Activated T-cell treated with anti-CD3 and anti-CD28 coated beads, Interleukin-2, amount 50 U/mL, for 48 hours (primary cell): ENCODE results near the gene PLIN4.

Experiments
- DNase-seq, 2 experiments: peaks; one replicate each; pipeline ENCODE4 v3.0.0-alpha.2; 2020

PLIN4 gene

GRCh38 chr19:4488496-4488895, 29.8 kb downstream of the PLIN4 start:
- DNase-seq: no peak

DNA sequence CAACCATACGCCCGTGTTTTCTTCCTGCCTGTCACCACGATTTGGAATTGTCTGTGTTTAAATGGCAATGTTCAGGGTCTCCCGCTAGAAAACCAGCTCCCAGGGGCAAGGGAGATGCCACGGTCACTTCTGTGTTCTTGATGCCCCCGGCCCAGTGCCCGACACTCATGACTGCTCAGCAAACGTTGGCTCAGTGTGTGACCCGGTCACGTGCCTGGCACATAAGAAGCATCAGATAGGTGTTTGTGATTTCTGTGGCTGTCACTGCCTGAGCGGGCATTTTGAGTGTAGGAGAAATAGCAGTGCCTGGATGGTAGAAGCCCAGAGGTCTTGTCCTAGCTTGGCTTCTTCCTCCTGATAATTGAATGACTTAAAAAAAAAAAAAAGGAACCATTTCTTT, 30.7 kb downstream of the PLIN4 start:
- DNase-seq: no peak

GRCh38 chr19:4483385-4483784, 34.9 kb downstream of the PLIN4 start:
- no peak for DNase-seq

DNA sequence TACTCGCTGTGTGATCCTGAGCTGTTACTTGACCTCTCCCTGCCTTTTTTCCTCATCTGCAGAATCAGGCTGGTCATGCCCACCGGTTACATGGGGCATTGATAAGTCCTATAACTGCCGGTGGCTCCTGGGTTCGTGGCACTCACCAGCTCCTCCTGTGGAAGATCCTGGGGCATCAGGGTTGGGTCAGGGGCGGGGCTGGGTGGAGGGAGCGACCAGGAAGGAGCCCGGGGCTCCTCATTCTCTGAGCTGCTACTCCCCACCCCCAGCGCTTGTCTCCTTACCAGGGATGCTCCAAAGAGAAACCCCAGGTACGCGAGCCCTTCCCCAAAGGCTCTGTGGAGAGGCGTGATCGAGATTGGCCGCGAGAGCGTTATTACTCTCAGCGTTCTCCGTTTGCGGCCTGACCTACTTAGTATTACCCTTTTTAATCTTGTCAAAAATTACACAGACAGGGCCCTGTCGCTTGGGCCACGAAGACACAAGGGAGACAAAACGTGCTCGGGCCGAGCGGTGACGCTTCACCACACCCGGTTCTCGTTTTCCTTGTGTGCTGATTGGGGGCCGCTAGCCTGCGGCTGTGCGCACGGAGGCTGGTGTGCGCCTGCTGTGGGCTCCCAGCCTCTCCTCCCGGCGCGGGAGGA, 35.4 kb downstream of the PLIN4 start:
- no peak for DNase-seq

- no peak for DNase-seq
Measured at GRCh38 chr19:4477034-4477801, 41.1 kb downstream of the PLIN4 start.

DNA sequence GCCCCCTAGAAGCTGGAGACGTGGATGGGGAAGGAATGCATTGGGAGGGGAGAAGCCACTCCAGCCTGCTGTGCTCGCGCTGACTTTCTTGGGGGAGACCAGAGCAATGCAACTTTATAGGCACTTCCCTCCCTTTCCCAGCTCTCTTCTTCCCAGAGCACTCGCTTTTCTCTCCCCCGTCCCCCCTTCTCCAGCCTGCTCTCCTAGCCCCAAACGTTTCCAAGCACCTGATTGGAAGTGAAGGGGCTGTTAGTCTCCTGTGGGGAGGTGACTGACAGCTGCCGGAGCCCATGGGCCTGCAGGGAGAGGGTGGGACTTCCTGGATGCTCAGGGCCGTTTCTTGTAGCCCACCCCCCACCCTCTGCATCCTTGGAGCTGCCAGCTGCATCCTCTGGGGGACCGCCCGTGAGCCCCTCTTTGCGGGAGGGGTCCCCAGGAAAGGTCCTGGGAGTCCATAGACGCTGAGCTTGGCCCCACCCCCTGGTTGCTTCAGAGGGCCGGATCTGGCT, 43.7 kb downstream of the PLIN4 start:
- DNase-seq: peak in 1 of 2 experiments; percentile 51

DNA sequence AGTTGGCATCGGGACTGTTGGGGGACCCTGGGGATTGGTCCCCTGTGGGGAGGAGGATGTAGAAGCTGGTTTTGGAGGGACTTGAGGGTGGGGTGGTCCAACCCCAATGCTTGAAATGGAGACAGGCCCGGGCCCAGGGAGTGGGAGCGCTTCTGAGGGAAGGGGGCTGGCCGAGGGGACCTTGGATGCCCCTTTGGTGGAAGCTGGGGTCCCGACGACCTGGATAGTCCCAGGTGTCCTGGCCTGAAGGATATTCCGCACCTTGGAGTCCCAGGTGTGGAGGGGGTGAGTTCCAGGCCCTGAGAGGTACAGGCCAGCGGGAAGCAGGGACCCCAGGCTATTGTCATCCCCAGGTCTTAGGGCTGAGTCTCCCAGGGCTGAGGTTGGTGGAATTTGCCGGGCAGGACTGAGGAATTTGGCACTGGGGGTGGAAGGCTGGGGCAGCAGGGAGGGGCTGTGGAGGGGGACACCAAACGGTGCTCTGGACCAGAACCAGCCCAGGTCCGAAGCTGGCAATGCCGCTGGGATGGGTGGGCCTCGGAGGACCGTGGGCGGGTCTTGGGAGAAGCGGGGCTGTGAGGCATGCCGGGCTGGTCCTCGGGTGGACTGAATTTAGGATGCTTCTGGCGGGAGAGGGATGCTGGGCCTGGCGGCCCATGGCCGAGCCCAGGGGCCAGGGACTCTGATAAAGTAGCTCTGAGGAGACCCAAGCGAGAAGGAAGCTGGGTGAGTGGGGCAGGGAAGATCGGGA, 44.3 kb downstream of the PLIN4 start:
- DNase-seq: peak in 1 of 2 experiments; percentile 21

DNA sequence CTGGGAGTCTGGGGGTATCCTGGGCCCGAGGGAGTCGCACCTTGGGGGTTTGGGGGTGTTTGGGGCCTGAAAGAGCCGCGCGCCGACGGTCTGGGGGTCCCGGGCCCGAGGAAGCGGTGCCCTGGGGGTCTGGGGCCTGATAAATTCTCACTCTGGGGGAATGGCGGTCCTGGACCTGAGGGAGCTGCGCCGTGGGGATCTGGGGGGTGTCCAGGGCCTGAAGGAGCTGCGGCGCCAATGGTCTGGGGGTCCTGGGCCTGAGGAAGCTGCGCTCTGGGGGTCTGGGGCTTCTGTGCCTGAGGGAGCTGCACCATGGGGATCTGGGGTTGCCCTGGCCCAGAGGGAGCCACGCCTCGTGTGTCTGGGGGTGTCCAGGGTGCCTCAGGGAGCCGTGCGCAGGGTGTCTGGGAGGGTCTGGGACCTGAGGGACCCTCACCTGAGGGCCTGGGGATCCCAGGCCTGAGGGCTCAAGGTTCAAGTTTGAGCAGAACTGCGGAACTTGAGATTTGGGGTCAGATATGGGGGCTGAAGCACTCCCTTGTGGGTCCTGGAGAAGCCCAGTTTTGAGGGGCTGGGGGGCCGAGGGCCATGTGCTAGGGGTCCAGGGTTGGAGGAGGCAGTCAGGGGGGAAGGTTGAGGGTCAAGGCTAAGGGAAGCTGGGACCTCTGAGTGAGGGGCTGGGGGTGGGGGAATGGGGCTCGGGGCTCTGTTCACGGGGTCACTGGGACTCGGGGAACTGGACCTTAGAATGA, 45.1 kb downstream of the PLIN4 start:
- DNase-seq: no peak

DNA sequence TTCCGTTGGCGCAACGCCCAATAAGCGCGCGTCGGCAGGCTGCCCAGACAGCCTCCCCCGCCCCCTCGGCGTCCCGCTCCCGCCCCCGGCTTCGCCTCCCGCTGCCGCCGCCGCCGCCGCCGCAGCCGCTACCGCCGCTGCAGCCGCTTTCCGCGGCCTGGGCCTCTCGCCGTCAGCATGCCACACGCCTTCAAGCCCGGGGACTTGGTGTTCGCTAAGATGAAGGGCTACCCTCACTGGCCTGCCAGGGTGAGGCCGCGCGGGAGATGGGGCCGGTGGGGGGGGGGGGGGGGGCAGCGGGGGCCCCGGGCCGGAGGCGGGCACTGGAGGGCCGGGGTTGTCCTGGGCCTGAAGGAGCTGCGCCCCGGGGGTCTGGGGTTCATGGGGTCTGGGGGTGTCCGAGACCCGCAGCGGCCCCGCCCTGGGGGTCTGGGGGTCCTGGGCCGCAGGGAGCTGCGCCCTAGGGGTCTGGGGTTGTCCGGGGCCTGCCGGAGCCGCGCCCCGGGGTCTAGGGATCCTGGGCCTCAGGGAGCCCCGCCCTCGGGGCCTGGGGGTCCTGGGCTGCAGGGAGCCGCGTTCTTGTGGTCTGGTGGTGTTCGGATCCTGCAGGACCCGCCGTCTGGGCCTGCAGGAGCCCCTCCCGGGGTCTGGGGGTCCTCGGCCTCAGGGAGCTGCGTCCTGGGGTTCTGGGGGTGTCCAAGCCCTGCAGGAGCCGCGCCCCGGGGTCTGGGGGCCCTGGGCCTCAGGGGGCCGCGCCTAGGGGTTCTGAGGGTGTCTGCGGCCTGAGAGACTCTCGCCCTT, 45.9 kb downstream of the PLIN4 start, which contains the start of gene HDGFL2:
TSS of gene HDGFL2 (plus strand) at position 124 of the 801 bp plus-strand sequence. CDS start at position 178, 54 bp downstream.
- DNase-seq: peak in 1 of 2 experiments; percentile 32

- peak; percentile 97 for DNase-seq
Measured at GRCh38 chr19:4471403-4472173, 46.7 kb downstream of the PLIN4 start.

DNA sequence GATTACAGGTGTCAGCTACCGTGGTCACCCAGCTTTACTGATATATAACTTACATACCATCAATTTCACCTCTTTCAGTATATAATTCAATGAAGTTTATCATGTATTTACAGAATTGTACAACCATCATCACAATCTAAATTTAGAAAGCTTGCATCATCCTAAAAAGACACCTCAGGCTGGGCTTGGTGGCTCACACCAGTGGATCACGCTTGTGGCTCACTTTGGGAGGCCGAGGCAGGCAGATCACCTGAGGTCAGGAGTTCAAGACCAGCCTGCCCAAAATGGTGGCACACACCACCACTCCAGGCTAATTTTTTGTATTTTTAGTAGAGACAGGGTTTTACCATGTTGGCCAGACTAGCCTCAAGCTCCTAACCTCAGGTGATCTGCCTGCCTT, 50.5 kb downstream of the PLIN4 start:
- no peak for DNase-seq

DNA sequence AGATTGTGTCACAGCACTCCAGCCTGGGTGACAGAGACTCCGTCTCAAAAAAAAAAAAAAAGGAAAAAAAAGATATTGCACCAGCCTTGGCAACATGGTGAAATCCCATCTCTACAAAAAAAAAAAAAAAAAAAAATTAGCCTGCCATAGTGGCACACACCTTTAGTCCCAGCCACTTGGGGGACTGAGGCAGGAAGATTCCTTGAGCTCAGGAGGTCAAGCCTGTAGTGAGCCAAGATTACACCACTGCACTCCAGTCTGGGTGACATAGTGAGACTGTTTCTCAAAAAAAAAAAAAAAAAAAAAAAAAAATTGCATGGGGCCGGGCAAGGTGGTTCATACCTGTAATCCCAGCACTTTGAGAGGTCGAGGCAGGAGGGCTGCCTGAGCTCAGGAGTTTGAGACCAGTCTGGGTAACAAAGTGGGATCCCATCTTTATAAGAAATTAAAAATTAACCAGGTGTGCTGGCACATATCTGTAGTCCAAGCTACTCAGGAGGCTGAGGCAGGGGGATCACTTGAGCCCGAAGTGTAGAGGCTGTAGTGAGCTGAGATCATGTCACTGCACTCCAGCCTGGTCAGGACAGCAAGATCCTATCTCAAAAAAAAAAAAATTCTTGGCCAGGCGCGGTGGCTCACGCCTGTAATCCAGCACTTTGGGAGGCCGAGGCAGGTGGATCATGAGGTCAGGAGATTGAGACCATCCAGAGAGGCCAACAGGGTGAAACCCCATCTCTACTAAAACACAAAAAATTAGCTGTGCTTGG, 53.3 kb downstream of the PLIN4 start:
- DNase-seq: no peak

GRCh38 chr19:4457654-4458395, 60.5 kb downstream of the PLIN4 start, which contains the start of gene UBXN6:
Gene UBXN6, minus strand, starts transcription at chr19:4457794. Its CDS starts 97 bp downstream, at chr19:4457697.
- peak; percentile 99 for DNase-seq

DNA sequence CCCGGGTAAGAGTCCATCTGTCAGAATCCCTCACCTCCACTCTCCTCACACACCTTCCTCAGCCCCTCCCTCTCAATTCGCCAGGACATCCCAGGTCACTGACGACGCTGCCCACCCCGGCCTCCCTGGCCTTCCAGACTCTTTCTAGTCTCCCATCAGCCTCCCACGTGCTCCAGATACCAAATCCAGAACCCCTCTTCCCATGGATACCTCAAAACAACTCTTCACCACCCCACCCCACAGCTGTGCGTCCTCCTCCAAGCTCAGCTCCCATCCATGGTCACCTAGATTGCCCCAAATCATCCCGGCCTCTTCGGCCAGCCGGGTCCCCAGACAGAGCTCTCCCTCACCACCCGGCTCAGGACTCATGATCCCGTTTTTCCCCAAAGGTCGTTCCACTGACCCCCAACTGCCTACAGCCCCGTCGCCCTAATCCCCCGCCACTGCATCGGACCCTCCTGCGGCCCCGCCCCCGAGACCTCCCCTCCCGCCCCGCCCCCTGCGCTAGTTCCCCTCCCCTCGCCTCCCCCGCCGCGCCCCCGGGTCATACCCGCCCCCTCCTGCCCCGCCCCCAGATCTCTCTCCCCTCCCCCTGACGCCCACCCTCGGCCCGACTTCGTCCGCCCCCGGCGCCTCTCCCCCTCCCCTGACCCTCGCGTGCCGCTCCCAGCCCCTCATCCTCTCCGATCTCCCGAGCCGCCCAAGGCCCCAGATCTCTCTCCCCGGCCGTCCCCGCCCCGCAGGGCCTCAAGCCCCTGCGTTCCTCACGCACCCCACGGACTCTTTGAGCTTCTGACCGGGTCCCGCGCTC, 61.2 kb downstream of the PLIN4 start:
- peak in 1 of 2 experiments; percentile 52 for DNase-seq

- peak; percentile 27 to 37 for DNase-seq
Measured at GRCh38 chr19:4456476-4456842, 61.8 kb downstream of the PLIN4 start.

- DNase-seq: no peak
Measured at GRCh38 chr19:4455719-4456475, 62.4 kb downstream of the PLIN4 start.
